ENCODE data around the gene PLBD2. TPM values are rescaled to one million over a fixed set of nuclear protein-coding genes. Genes with fewer than 3 reads are reported as not detected.

The PLBD2 gene
- polyA plus RNA-seq, 1 experiment: 16.0 TPM

DNA sequence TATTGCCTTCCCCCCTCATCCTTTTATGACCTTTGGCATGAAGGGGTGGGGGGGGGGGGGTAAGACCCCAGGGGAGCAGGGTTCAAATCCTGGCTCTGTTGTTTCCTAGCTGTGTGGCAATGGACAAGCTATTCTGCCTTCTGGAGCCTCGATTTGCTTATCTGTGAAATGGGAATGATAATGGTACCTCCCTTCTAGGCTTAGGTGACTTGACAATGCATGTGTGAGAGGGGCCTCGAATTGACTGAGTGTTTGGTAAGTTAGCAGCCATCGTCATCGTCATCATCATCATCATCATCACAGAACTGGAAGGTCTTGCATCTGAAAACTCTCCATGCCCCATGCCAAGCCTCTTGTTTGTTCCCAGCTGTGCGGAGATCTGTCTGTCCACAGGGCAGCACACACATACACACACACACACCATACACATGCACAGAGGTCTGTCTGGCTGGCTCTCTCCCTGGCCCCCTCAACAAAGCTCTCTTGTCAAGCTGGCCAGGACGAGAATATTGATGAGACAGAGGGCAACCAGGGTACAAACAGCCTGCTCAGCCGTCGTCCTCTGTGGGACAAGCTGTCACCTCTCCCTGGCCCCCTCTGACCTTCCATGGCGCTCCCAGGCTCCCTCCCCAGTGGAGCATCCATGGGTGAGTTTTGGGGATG, 51.2 kb downstream of the PLBD2 start:
- Histone ChIP-seq H3K27me3 (ENCODE audit: control insufficient read depth, insufficient read depth, low read length) (peaks cover 13% of the 10 kb centered on the region), H3K27ac (ENCODE audit: low read depth, low read length) (no peak overlapping the region), H3K4me3 (ENCODE audit: low read depth, low read length) (no peak overlapping the region), H3K9me3 (ENCODE audit: control insufficient read depth, insufficient read depth, low read length) (no peaks in the 10 kb centered on the region)
- POLR2A ChIA-PET: no interaction called here
- no peak for TF ChIP-seq CTCF (IDR thresholded peaks at IDR 0.05; ENCODE audit: low read depth, low read length)
- CTCF ChIA-PET: interaction anchor here (1.8 kb wide), 1 partner anchor 15 kb away, joined by 8 read pairs; no protein-coding TSS in a partner anchor
- DNase-seq (ENCODE audit: low read depth, low spot score): no peak

DNA sequence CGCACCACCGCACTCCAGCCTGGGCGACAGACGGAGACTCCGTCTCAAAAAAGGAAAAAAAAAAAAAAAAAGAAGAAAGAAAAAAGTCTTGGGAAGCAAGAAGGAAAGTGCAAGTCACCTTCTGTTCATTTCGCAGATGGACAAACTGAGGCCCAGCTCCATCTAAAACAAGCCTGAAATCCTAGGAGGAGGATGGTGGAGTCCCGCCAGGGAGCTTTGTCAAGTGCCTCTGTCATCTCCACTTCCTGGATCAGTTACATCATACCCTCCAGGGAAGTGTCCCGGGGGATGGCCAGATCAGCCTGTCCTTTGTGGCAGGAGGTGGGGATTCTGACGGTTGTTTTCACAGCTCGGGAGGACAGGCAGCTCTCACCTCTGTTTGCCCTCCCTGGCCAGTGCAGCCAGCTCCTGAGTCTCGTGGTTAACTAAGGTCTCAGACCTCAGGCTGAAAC, 55.1 kb downstream of the PLBD2 start:
- no peaks in the 10 kb centered on the region for H3K9me3 ChIP-seq (ENCODE audit: control insufficient read depth, insufficient read depth, low read length)
- ChIA-PET CTCF (interaction anchor here (1.2 to 2.3 kb wide), 2 partner anchors 8 to 12 kb away, joined by 3 to 17 read pairs; partner anchors contain the start of gene SDSL), POLR2A (no interaction called here)
- DNase-seq (ENCODE audit: low read depth, low spot score): no peak
- peaks cover 13% of the 10 kb centered on the region for H3K27me3 ChIP-seq (ENCODE audit: control insufficient read depth, insufficient read depth, low read length)
- H3K27ac ChIP-seq (ENCODE audit: low read depth, low read length): no peak overlapping the region
- no peak overlapping the region for H3K4me3 ChIP-seq (ENCODE audit: low read depth, low read length)
- TF ChIP-seq CTCF (IDR thresholded peaks at IDR 0.05; ENCODE audit: low read depth, low read length): no peak

GRCh38 chr12:113414519-113415038, 56.2 kb downstream of the PLBD2 start:
- ChIA-PET POLR2A (no interaction called here), CTCF (interaction anchor here (2.3 kb wide), 1 partner anchor 11 kb away, joined by 17 read pairs; no protein-coding TSS in a partner anchor)
- no peak for TF ChIP-seq CTCF (IDR thresholded peaks at IDR 0.05; ENCODE audit: low read depth, low read length)
- DNase-seq (ENCODE audit: low read depth, low spot score): no peak
- no peak overlapping the region for H3K4me3 ChIP-seq (ENCODE audit: low read depth, low read length)
- H3K27ac ChIP-seq (ENCODE audit: low read depth, low read length): no peak overlapping the region
- peaks cover 13% of the 10 kb centered on the region for H3K27me3 ChIP-seq (ENCODE audit: control insufficient read depth, insufficient read depth, low read length)
- no peaks in the 10 kb centered on the region for H3K9me3 ChIP-seq (ENCODE audit: control insufficient read depth, insufficient read depth, low read length)

GRCh38 chr12:113416091-113416754, 57.8 kb downstream of the PLBD2 start:
- H3K4me3 ChIP-seq (ENCODE audit: low read depth, low read length): no peak overlapping the region
- H3K9me3 ChIP-seq (ENCODE audit: control insufficient read depth, insufficient read depth, low read length): no peaks in the 10 kb centered on the region
- no peak overlapping the region for H3K27ac ChIP-seq (ENCODE audit: low read depth, low read length)
- TF ChIP-seq CTCF (IDR thresholded peaks at IDR 0.05; ENCODE audit: low read depth, low read length): no peak
- no peak for DNase-seq (ENCODE audit: low read depth, low spot score)
- ChIA-PET POLR2A (no interaction called here), CTCF (interaction anchor here (1.9 kb wide), 1 partner anchor 9 kb away, joined by 16 read pairs; no protein-coding TSS in a partner anchor)
- H3K27me3 ChIP-seq (ENCODE audit: control insufficient read depth, insufficient read depth, low read length): peaks cover 6% of the 10 kb centered on the region

All from AG04450 (cell line).